H9 (cell line): ENCODE measurements around the gene AFF2. TPM values are rescaled to one million over a fixed set of nuclear protein-coding genes. Genes with fewer than 3 reads are reported as not detected.

Experiments
- DNase-seq: peaks from one replicate; pipeline ENCODE4 v3.0.0-alpha.2; 2017
- H2AFZ ChIP-seq: one replicate; pipeline ENCODE4 v1.6.1; 2013; ENCODE audit warnings: mild to moderate bottlenecking, low read length, control low read depth, moderate library complexity
- H2AK5ac ChIP-seq: 2 replicates; pipeline ENCODE4 v1.6.1; 2013; ENCODE audit warnings: low read length, control low read depth, mixed read lengths; ENCODE audit not compliant: insufficient read length
- H2BK120ac ChIP-seq: one replicate; pipeline ENCODE4 v1.6.1; 2013; ENCODE audit warnings: low read depth, mild to moderate bottlenecking, low read length, control low read depth, inconsistent platforms; ENCODE audit not compliant: poor library complexity, severe bottlenecking
- H2BK12ac ChIP-seq: 2 replicates; pipeline ENCODE4 v1.6.1; 2013; ENCODE audit warnings: low read length, control low read depth, mixed read lengths, low read depth; ENCODE audit not compliant: insufficient read length
- H2BK15ac ChIP-seq: 2 replicates; pipeline ENCODE4 v1.6.1; 2013; ENCODE audit warnings: low read depth, low read length, control low read depth
- H2BK20ac ChIP-seq: one replicate; pipeline ENCODE4 v1.6.1; 2013; ENCODE audit warnings: low read depth, mild to moderate bottlenecking, low read length, control low read depth, inconsistent platforms; ENCODE audit not compliant: poor library complexity, severe bottlenecking
- H2BK5ac ChIP-seq: 2 replicates; pipeline ENCODE4 v1.6.1; 2013; ENCODE audit warnings: low read length, control low read depth, mixed read lengths; ENCODE audit not compliant: insufficient read length
- H3K14ac ChIP-seq: 2 replicates; pipeline ENCODE4 v1.6.1; 2013; ENCODE audit warnings: low read length, control low read depth; ENCODE audit not compliant: insufficient read depth
- H3K18ac ChIP-seq: 2 replicates; pipeline ENCODE4 v1.6.1; 2013; ENCODE audit warnings: low read depth, mild to moderate bottlenecking, mixed read lengths, low read length, control low read depth; ENCODE audit not compliant: insufficient read length
- H3K23ac ChIP-seq: 2 replicates; pipeline ENCODE4 v1.6.1; 2013; ENCODE audit warnings: low read length, control low read depth, mixed read lengths, low read depth; ENCODE audit not compliant: insufficient read length
- H3K23me2 ChIP-seq: 2 replicates; pipeline ENCODE4 v1.6.1; 2013; ENCODE audit warnings: low read depth, mild to moderate bottlenecking, mixed read lengths, low read length, control low read depth; ENCODE audit not compliant: insufficient read length, poor library complexity, severe bottlenecking
- H3K27ac ChIP-seq: 2 replicates; pipeline ENCODE4 v1.5.1; 2013; ENCODE audit warnings: low read length, control low read depth, mixed read lengths, low read depth; ENCODE audit not compliant: insufficient read length
- H3K27me3 ChIP-seq: 2 replicates; pipeline ENCODE4 v1.6.1; 2013; ENCODE audit warnings: low read length, control low read depth, inconsistent platforms; ENCODE audit not compliant: insufficient read depth
- H3K4ac ChIP-seq: 2 replicates; pipeline ENCODE4 v1.6.1; 2013; ENCODE audit warnings: low read depth, mild to moderate bottlenecking, control low read depth, inconsistent platforms, low read length, moderate library complexity
- H3K4me1 ChIP-seq: 2 replicates; pipeline ENCODE4 v1.6.1; 2013; ENCODE audit warnings: low read length, control low read depth, inconsistent platforms; ENCODE audit not compliant: insufficient read depth
- H3K4me2 ChIP-seq: 2 replicates; pipeline ENCODE4 v1.6.1; 2013; ENCODE audit warnings: low read length, control low read depth, mixed read lengths; ENCODE audit not compliant: insufficient read length, insufficient read depth
- H3K56ac ChIP-seq: 2 replicates; pipeline ENCODE4 v1.6.1; 2013; ENCODE audit warnings: low read depth, mild to moderate bottlenecking, mixed read lengths, low read length, control low read depth; ENCODE audit not compliant: insufficient read length
- H3K79me1 ChIP-seq: 2 replicates; pipeline ENCODE4 v1.6.1; 2013; ENCODE audit warnings: low read depth, mild to moderate bottlenecking, moderate library complexity, low read length, control low read depth, inconsistent platforms; ENCODE audit not compliant: insufficient read depth, poor library complexity, severe bottlenecking
- H3K79me2 ChIP-seq: 2 replicates; pipeline ENCODE4 v1.6.1; 2013; ENCODE audit warnings: low read length, control low read depth, inconsistent platforms; ENCODE audit not compliant: insufficient read depth
- H3K9ac ChIP-seq: 2 replicates; pipeline ENCODE4 v1.6.1; 2013; ENCODE audit warnings: low read length, control low read depth, mixed read lengths; ENCODE audit not compliant: insufficient read length; ENCODE audit errors: extremely low read depth
- H3K9me3 ChIP-seq: one replicate; pipeline ENCODE4 v1.6.1; 2013; ENCODE audit warnings: low read depth, low read length, inconsistent platforms; ENCODE audit not compliant: control insufficient read depth
- H3T11ph ChIP-seq: one replicate; pipeline ENCODE4 v1.6.1; 2013; ENCODE audit warnings: mild to moderate bottlenecking, low read length, control low read depth, inconsistent platforms
- H4K20me1 ChIP-seq: one replicate; pipeline ENCODE4 v1.6.1; 2013; ENCODE audit not compliant: control insufficient read depth, insufficient read length, insufficient read depth
- H4K5ac ChIP-seq: 2 replicates; pipeline ENCODE4 v1.6.1; 2013; ENCODE audit warnings: low read depth, mild to moderate bottlenecking, mixed read lengths, low read length, control low read depth; ENCODE audit not compliant: insufficient read length
- H4K8ac ChIP-seq: replicated peaks from 2 replicates; pipeline ENCODE4 v1.6.1; 2013; ENCODE audit warnings: low read length, control low read depth, mixed read lengths, low read depth; ENCODE audit not compliant: insufficient read length
- H4K91ac ChIP-seq: 2 replicates; pipeline ENCODE4 v1.6.1; 2013; ENCODE audit warnings: low read depth, mild to moderate bottlenecking, moderate library complexity, mixed read lengths, low read length, control low read depth; ENCODE audit not compliant: insufficient read length
- H3K27ac Mint-ChIP-seq, 3 experiments: 2 replicates in 2 of 3; 3 replicates in 1 of 3; pipeline ENCODE4 v1.8.0; 2020 to 2021; ENCODE audit warnings: mixed read lengths in 3 of 3, mild to moderate bottlenecking in 1 of 3, moderate library complexity in 1 of 3
- H3K27me3 Mint-ChIP-seq: 2 replicates; pipeline ENCODE4 v1.8.0; 2021; ENCODE audit warnings: low read depth, mild to moderate bottlenecking, moderate library complexity, mixed read lengths
- H3K36me3 Mint-ChIP-seq, 3 experiments: 2 replicates in 2 of 3; 3 replicates in 1 of 3; pipeline ENCODE4 v1.8.0; 2020 to 2021; ENCODE audit warnings: low read depth in 3 of 3, mixed read lengths in 3 of 3; ENCODE audit not compliant: insufficient read depth in 1 of 3
- H3K4me1 Mint-ChIP-seq, 2 experiments: 2 replicates each; pipeline ENCODE4 v1.8.0; 2020; ENCODE audit warnings: mixed read lengths in 2 of 2
- H3K4me3 Mint-ChIP-seq, 2 experiments: 2 replicates in 1 of 2; 3 replicates in 1 of 2; pipeline ENCODE4 v1.8.0; 2020 to 2021; ENCODE audit warnings: mild to moderate bottlenecking in 2 of 2, mixed read lengths in 2 of 2, moderate library complexity in 1 of 2
- H3K9me3 Mint-ChIP-seq, 2 experiments: 2 replicates in 1 of 2; 3 replicates in 1 of 2; pipeline ENCODE4 v1.8.0; 2020; ENCODE audit warnings: mild to moderate bottlenecking in 2 of 2, mixed read lengths in 2 of 2, moderate library complexity in 1 of 2
- WGBS: extraction: QIAGEN DNeasy Blood & Tissue Kit; methylation state at CpG from one replicate; pipeline ENCODE4 v1.1.7; 2013; ENCODE audit warnings: missing lambda C conversion rate, low lambda C conversion rate, mixed read lengths; ENCODE audit not compliant: insufficient read length; ENCODE audit errors: extremely low coverage; 5-methylcytosine and 5-hydroxymethylcytosine counted together
- total RNA-seq: library from RNA; stranded (reverse); gene quantifications from 2 replicates; pipeline ENCODE4 v1.2.1, GENCODE V29; 2021
- TF ChIP-seq, protein P1 (sequence below): fragments of 200-600 bp; sonication (generic); conservative IDR thresholded peaks from 3 replicates; pipeline ENCODE4 v1.8.0; 2021; ENCODE audit warnings: antibody characterized with exemption, mild to moderate bottlenecking

AFF2 gene
- total RNA-seq, 1 experiment from 2014 or later = 14.6 TPM

DNA sequence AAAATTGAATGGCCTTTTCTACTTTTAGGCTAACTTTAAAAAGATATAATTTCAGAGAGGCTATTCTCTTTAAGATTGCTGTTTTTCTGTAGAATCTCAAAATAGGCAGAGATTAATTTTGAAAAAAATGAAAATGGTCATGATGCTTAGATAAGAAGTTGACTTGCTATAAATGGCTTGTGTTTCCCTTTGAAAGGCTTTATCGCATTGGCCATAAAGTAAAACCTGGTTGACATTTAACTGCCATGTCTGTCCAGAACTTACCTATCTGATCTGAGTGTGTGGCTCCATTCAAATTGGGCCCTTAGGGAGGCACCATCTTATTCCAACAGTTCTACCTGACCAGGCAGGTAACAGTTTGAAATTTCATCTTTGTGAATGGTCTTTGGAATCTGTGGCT lies 56.1 kb downstream of the AFF2 start:
- Histone ChIP-seq H3K4ac (no peak overlapping the region), H3K27ac (no peak overlapping the region), H3K9ac (no peak overlapping the region), H3K27me3 (no peaks in the 10 kb centered on the region), H2BK15ac (no peak overlapping the region), H2BK120ac (no peak overlapping the region), H3T11ph (no peak overlapping the region), H3K4me2 (no peak overlapping the region), H2AK5ac (no peak overlapping the region), H3K18ac (no peak overlapping the region), H2BK12ac (no peak overlapping the region), H3K23ac (no peak overlapping the region), H3K79me1 (no peaks in the 10 kb centered on the region), H3K56ac (no peak overlapping the region), H4K20me1 (no peaks in the 10 kb centered on the region), H2AFZ (no peak overlapping the region), H2BK5ac (no peak overlapping the region), H3K14ac (no peak overlapping the region), H3K23me2 (no peaks in the 10 kb centered on the region), H3K4me1 (no peaks in the 10 kb centered on the region), H4K91ac (no peak overlapping the region), H3K79me2 (no peaks in the 10 kb centered on the region; the same call in 1 of the 2 replicates), H2BK20ac (no peak overlapping the region), H4K8ac (no peak overlapping the region), H3K9me3 (peaks cover 43% of the 10 kb centered on the region), H4K5ac (no peak overlapping the region)
- no CpG with 5 or more reads among the region's 1 CpG for WGBS
- TF ChIP-seq, protein P1, sequence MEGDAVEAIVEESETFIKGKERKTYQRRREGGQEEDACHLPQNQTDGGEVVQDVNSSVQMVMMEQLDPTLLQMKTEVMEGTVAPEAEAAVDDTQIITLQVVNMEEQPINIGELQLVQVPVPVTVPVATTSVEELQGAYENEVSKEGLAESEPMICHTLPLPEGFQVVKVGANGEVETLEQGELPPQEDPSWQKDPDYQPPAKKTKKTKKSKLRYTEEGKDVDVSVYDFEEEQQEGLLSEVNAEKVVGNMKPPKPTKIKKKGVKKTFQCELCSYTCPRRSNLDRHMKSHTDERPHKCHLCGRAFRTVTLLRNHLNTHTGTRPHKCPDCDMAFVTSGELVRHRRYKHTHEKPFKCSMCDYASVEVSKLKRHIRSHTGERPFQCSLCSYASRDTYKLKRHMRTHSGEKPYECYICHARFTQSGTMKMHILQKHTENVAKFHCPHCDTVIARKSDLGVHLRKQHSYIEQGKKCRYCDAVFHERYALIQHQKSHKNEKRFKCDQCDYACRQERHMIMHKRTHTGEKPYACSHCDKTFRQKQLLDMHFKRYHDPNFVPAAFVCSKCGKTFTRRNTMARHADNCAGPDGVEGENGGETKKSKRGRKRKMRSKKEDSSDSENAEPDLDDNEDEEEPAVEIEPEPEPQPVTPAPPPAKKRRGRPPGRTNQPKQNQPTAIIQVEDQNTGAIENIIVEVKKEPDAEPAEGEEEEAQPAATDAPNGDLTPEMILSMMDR = no peak
- Mint-ChIP-seq H3K27ac (no peak overlapping the region), H3K36me3 (peaks cover 0 to 9% (median 7%) of the 10 kb centered on the region in 3 experiments; a peak in 6 of 7 replicates), H3K4me1 (peaks cover 14 to 16% of the 10 kb centered on the region in 2 experiments), H3K4me3 (no peak overlapping the region), H3K27me3 (no peaks in the 10 kb centered on the region; the same call in 1 of the 2 replicates), H3K9me3 (peaks cover 60 to 70% of the 10 kb centered on the region in 2 experiments)
- no peak for DNase-seq
